Brain microvascular endothelial cell (primary cell): ENCODE measurements around the gene ADGRL3.

ENCODE experiments used
- DNase-seq: peaks from one replicate; pipeline ENCODE4 v3.0.0-alpha.2; 2020
- H3K27ac ChIP-seq: fragments of 250-450 bp; sonication (Bioruptor Pico); 2 replicates; pipeline ENCODE4 v1.5.1; 2020; ENCODE audit warnings: mild to moderate bottlenecking, moderate library complexity
- H3K27me3 ChIP-seq: fragments of 250-450 bp; sonication (Bioruptor Pico); replicated peaks from 2 replicates; pipeline ENCODE4 v1.5.1; 2020; ENCODE audit warnings: mild to moderate bottlenecking
- H3K36me3 ChIP-seq: fragments of 250-450 bp; sonication (Bioruptor Pico); replicated peaks from 2 replicates; pipeline ENCODE4 v1.5.1; 2020; ENCODE audit warnings: mild to moderate bottlenecking
- H3K4me3 ChIP-seq: 2 replicates; pipeline ENCODE4 v1.5.1; 2011; ENCODE audit warnings: low read depth, mild to moderate bottlenecking, control low read depth, low read length, moderate library complexity
- in situ Hi-C: cut with HindIII; loops from 2 replicates; pipeline ENCODE4 v1.10.0; 2017; ENCODE audit warnings: low sequenced_read_pairs, low pct_ligation_motif_present
- TF ChIP-seq, protein P1 (sequence below): IDR thresholded peaks from 2 replicates; pipeline ENCODE4 v1.5.1; 2011; ENCODE audit warnings: low read depth, mild to moderate bottlenecking, moderate library complexity, low read length, control low read depth, inconsistent platforms; ENCODE audit errors: missing control alignments

ADGRL3 gene

DNA sequence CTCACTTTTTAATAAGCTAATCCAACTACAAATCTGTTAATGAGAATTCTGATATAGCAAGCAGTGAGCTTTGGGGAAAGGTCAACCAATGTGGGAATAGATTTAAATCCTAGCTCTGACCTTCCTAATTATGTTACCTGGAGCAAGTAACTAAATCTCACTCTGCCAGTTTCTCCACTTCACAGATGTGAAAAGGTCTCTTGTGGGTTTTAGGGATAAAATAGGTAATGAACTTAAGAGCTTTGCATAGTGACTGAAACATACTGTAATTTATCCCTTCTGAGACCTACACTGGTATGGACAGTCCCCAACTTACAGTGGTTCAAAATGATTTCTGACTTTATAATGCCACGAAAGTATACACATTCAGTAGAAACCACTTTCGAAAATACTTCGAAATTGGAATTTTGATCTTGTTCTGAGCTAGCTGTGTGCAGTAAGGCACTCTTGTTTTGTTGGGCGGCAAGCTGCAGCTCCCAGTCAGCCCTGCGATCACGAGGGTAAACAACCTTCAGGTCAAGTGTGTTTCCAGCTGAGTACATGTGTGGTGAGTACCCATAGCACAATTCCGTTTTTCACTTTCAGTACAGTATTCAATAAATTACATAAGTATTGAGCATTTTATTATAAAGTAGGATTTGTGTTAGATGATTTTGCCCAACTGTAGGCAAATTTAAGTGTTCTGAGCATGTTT lies 93.7 kb downstream of the ADGRL3 start:
- Histone ChIP-seq H3K27me3 (no peaks in the 10 kb centered on the region), H3K27ac (no peak overlapping the region), H3K4me3 (no peak overlapping the region), H3K36me3 (no peaks in the 10 kb centered on the region)
- TF ChIP-seq, protein P1, sequence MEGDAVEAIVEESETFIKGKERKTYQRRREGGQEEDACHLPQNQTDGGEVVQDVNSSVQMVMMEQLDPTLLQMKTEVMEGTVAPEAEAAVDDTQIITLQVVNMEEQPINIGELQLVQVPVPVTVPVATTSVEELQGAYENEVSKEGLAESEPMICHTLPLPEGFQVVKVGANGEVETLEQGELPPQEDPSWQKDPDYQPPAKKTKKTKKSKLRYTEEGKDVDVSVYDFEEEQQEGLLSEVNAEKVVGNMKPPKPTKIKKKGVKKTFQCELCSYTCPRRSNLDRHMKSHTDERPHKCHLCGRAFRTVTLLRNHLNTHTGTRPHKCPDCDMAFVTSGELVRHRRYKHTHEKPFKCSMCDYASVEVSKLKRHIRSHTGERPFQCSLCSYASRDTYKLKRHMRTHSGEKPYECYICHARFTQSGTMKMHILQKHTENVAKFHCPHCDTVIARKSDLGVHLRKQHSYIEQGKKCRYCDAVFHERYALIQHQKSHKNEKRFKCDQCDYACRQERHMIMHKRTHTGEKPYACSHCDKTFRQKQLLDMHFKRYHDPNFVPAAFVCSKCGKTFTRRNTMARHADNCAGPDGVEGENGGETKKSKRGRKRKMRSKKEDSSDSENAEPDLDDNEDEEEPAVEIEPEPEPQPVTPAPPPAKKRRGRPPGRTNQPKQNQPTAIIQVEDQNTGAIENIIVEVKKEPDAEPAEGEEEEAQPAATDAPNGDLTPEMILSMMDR, result no peak
- DNase-seq, result no peak
- in situ Hi-C loops, result no loop called here

DNA sequence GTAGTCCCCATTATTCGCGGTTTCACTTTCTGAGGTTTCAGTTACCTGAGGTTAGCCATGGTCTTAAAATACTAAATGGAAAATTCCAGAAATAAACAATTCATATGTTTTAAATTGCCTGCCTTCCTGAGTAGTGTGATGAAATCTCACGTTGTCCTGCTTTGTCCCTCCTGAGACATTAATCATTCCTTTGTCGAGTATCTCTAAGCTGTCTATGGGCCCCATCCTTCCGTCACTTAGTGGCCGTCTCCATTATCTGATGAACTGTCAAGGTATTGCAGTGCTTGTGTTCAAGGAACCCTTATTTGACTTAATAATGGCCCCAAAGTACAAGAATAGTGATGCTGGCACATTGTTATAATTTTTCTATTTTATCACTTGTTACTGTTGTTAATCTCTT lies 94.8 kb downstream of the ADGRL3 start:
- TF ChIP-seq, protein P1, result no peak
- no peak for DNase-seq
- in situ Hi-C loops, result no loop called here
- H3K4me3 ChIP-seq, result no peak overlapping the region
- H3K27me3 ChIP-seq, result no peaks in the 10 kb centered on the region
- no peak overlapping the region for H3K27ac ChIP-seq
- H3K36me3 ChIP-seq, result no peaks in the 10 kb centered on the region

DNA sequence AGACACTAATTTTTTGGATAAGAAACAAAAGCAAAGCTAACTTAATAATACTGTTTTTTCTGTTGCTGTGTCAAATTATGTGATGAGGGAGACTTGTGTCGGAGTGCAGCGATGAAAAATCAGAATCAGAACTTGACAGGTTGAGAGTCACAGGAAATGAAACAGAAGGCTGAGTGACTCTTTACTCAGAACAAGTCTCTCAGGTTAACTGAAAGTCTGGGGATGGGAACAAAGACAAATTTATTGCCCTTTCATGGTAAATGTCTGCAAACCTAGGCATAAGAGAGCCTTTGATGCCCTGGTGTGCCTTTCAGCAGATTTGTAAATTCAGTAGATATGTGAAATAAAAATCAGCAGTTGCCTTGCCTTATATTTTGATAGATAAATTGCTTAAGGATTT lies 96.0 kb downstream of the ADGRL3 start:
- no peak for DNase-seq
- Histone ChIP-seq H3K4me3 (no peak overlapping the region), H3K36me3 (no peaks in the 10 kb centered on the region), H3K27ac (no peak overlapping the region), H3K27me3 (no peaks in the 10 kb centered on the region)
- TF ChIP-seq, protein P1, result no peak
- in situ Hi-C loops, result no loop called here

DNA sequence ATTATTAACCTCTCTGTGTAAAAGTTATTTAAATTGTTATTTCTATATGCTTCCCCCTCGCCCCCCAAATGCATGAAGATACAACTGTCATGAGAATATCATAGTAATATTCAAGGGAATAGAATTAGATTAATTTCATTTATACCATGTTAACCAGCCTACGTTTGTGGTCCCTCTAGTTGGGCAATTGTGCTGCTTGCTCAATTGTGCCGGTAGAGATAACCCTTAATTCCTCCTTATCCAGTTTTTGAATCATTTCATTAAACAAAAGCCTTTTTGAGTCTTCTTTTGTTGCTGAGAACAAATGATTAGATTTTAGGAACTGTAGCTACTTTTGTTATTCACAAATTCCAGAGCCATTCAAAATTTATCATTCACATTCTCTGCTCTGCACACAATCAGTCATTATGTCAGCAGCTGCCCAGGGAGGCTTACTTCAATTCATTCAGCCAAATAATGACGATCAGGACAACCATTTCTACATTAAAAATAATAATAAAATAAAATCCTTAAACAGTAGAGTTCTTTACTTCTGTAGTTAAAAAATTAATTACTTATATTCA lies 98.1 kb downstream of the ADGRL3 start:
- Histone ChIP-seq H3K4me3 (no peak overlapping the region), H3K27me3 (no peaks in the 10 kb centered on the region), H3K36me3 (no peaks in the 10 kb centered on the region), H3K27ac (no peak overlapping the region)
- in situ Hi-C loops, result no loop called here
- TF ChIP-seq, protein P1, result no peak
- no peak for DNase-seq

DNA sequence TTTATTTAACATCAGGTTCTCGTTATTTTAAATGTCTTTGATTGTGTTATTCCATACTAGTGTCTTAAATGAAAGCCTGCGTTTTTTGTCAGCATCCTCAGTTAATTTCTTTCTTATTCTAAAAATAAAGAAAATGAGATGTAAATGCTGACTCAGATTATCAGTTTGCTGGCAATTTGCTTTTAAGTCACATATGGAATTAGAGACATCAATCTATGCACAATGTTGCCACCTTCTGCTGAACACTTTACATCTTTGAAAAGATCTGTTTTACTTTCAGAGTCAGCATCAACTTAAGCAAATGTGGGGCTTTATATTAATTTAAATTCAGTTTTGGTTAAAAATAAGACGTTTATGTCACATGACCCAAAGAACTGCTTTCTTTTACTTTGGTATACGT lies 99.2 kb downstream of the ADGRL3 start:
- TF ChIP-seq, protein P1, result no peak
- no peak for DNase-seq
- H3K27me3 ChIP-seq, result no peaks in the 10 kb centered on the region
- no peak overlapping the region for H3K4me3 ChIP-seq
- no peak overlapping the region for H3K27ac ChIP-seq
- in situ Hi-C loops, result no loop called here
- H3K36me3 ChIP-seq, result no peaks in the 10 kb centered on the region
